DLD1 (cell line): ENCODE results near the gene TEX29.

Source experiments
- in situ Hi-C: cut with HindIII; loops from 2 replicates; pipeline ENCODE4 v1.10.0; 2017; ENCODE audit warnings: low sequenced_read_pairs

Gene TEX29

DNA sequence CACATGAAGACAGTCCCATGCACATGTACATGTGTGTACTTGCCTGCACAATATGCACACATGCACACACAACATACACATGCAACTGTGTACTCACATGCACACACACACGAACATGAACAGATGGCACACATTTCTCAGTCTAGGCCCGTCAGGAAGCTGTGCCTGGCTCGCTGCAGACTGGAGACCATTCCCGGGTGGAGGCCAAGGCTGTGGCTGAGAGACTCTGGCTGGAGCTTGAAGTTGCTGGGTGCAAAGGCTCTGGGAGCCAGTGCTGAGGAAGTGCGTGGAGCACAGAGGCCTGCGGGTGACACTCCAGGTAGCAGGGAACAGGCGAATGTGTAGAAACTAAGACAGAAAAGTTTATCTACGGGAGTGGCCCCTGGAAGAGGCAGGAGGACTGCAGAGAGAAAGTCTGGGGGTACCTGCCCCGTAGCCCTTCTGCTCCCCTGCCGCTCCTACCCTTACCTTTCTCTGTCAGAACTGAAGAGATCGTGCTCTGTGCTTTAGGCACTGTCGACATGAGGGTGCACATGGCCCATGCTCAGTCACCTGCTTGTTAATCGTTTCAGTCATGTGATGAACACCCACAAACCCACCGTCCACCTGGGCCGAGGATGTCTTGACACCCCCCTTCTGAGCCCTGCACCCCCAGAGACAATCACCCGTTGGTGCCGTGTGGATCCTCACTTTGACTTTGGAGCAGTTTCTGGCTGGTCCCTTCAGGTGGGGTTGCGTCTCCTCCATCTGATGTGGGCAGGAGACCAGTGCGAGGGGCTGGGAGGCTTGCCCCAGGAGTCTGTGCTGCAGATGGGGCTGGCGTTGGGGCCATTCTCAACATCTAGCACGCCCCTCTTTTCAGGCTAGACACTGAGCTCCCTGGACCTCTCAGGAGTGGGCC is 69.4 kb downstream of the TEX29 start:
- in situ Hi-C loops, result no loop called here

DNA sequence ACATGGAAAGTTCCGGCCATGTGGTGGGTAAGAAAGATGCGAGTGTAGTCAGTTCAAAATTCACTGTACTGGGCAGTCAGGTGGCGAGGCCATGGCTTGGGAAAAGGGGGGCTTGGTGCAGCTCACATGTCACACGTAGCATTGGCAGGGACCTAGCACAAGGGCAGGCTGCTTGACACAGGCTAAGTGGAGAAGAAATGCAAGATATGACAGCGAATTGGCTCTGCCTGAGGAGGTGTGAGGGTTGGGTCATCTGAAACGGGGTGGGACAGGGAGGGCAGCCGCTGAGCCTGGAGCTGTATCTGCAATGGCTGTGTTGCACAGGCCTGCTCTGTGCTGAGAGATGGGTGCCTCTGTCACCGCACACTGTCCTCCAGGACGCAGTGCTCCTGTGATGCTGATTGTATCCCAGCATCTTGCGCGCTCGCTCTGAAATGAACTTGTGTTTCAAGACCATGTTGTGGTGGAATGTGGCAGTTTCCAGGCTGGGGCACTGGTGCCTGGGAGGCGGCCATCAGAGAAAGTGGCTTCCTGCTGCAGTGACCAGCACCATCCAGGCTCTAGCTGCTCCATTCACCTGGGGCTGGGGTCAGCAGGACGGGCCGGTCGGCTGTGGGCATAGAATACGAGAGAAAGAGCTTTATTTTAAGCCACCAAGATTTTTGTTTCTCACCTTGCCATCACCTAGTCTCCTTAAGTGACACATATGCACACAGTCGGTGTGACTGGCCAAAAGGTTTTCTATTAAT is 70.3 kb downstream of the TEX29 start:
- in situ Hi-C loops, result no loop called here

DNA sequence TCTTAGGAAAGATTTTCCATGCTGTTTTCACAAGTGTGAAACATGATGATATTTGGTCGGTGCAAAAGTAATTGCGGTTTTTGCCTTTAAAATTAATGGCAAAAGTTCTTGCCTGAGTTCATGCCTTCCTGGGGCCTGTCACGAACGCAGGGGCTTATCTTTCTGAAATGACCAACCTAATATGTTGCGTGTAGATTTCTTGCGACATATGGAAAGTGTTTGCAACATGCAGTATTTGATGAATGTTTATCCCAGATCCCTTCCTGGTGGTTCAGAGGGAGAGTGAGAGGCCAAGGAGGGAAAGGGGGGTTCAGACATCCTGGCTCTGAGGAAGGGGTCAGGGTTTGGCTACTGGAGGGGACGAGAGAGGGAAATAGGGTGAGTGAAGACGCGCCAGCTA is 72.0 kb downstream of the TEX29 start:
- in situ Hi-C loops, result no loop called here

DNA sequence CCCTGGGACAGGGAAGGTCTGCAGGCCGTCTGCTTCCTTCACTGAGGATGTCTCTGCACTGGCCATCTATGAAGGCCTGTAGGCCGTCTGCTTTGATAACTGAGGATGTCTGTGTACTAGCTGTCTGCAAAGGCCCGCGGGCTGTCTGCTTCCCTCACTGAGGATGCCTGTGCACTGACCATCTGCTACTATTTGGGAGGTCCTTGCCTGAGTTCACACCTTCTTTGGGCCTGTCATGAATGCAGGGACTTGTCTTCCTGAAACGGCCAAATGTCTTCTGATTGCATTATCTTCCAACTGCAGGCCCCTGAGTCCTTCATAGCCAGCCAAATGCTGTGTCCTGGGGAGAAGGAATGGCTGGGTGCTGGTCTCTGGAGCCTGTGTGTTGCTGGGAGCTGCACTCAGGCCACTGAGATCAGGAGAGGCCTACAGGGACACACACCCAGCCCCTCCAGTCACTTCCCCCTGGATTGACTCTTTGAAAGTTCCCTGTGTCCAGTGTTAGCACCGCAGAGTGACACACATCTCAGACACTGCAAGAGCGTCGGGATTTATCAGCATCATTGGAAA is 72.9 kb downstream of the TEX29 start:
- in situ Hi-C loops, result no loop called here
